Right cardiac atrium (tissue), 5 donors: Measurements from ENCODE around the gene MAP2K6. TPM values are rescaled to one million over a fixed set of nuclear protein-coding genes. Genes with fewer than 3 reads are reported as not detected.

Experiments
- ATAC-seq, 2 donors: fragments of 200-7000 bp; cut with Tn5 transposase; one replicate each; pipeline versions ENCODE4 v1.8.0 to v1.9.1; 2020; ENCODE audit warnings: moderate library complexity in 2 of 2, mild to moderate bottlenecking in 1 of 2
- DNase-seq, 3 donors: peaks; one replicate each; pipeline ENCODE4 v3.0.0-alpha.2; 2020
- H3K27ac ChIP-seq: one replicate; pipeline ENCODE4 v1.5.1; 2013; ENCODE audit warnings: mild to moderate bottlenecking, low read length, control low read depth, moderate library complexity
- H3K27me3 ChIP-seq: one replicate; pipeline ENCODE4 v1.6.1; 2013; ENCODE audit not compliant: control insufficient read depth, insufficient read depth
- H3K4me1 ChIP-seq: one replicate; pipeline ENCODE4 v1.6.1; 2013; ENCODE audit warnings: low read length; ENCODE audit not compliant: control insufficient read depth, insufficient read depth
- H3K4me3 ChIP-seq: one replicate; pipeline ENCODE4 v1.5.1; 2013; ENCODE audit warnings: low read length, control low read depth
- H3K9me3 ChIP-seq: one replicate; pipeline ENCODE4 v1.6.1; 2013; ENCODE audit warnings: low read length; ENCODE audit not compliant: control insufficient read depth
- WGBS: extraction: QIAGEN DNeasy Blood & Tissue Kit; methylation state at CpG from one replicate; pipeline ENCODE4 v1.1.7; 2013; 5-methylcytosine and 5-hydroxymethylcytosine counted together
- intact Hi-C, 4 donors: fragments of 100-400 bp; cut with DNase I; formaldehyde crosslinking; loops; one replicate each; pipeline versions ENCODE4 v1.11.0 to v1.14.0; 2022 to 2023
- polyA plus RNA-seq: library from polyadenylated mRNA; stranded (reverse); fragments of 200-250 nt; gene quantifications from one replicate; pipeline ENCODE4 v1.2.3, GENCODE V29; 2013
- total RNA-seq, 4 donors: library from RNA; stranded (reverse); fragmentation: NEBNext Ultra II Directional; extraction: Animal tissue kit (Norgen Biotek cat#: 25700); gene quantifications; one replicate each; pipeline ENCODE4 v1.2.1, GENCODE V29; 2021
- donor health status: healthy with polysubstance abuse.
- donor health status: DM: no; HTN: yes; CAD: no.
- donor health status: DM: no; HTN: no; CAD: no.
- donor health status: DM: no; HTN: yes; CAD: no; lungs with severe emphysema.
- donor health status: DM: yes; HTN: yes; CAD: no.

MAP2K6 gene
- total and polyA plus RNA-seq, 5 donors = 0.72 to 4.1 (median 2.5) TPM

DNA sequence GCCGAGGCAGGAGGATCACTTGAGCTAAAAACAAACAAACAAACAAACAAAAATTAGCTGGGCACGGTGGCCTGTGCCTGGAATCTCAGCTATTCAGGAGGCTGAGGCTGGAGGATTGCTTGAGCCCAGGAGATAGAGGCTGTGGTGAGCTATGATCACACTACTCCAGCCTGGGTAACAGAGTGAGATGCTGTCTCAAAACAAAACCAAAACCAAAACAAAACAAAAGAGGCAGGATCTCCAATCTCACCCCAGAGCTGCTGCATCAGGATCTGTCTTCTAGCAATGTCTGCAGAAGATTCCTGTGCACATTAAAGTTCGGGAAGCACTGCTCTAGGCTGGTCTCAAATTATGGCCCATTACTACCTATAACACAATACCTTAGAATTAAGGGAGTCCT is 43.1 kb downstream of the MAP2K6 start:
- no peak overlapping the region for H3K4me3 ChIP-seq
- DNase-seq (no peak), ATAC-seq (no peak)
- H3K27me3 ChIP-seq = no peaks in the 10 kb centered on the region
- intact Hi-C loops = no loop called here
- H3K4me1 ChIP-seq = peaks cover 2% of the 10 kb centered on the region
- WGBS = 87% methylated on average over 3 of the region's 3 CpGs
- H3K9me3 ChIP-seq = no peaks in the 10 kb centered on the region
- H3K27ac ChIP-seq = no peak overlapping the region

DNA sequence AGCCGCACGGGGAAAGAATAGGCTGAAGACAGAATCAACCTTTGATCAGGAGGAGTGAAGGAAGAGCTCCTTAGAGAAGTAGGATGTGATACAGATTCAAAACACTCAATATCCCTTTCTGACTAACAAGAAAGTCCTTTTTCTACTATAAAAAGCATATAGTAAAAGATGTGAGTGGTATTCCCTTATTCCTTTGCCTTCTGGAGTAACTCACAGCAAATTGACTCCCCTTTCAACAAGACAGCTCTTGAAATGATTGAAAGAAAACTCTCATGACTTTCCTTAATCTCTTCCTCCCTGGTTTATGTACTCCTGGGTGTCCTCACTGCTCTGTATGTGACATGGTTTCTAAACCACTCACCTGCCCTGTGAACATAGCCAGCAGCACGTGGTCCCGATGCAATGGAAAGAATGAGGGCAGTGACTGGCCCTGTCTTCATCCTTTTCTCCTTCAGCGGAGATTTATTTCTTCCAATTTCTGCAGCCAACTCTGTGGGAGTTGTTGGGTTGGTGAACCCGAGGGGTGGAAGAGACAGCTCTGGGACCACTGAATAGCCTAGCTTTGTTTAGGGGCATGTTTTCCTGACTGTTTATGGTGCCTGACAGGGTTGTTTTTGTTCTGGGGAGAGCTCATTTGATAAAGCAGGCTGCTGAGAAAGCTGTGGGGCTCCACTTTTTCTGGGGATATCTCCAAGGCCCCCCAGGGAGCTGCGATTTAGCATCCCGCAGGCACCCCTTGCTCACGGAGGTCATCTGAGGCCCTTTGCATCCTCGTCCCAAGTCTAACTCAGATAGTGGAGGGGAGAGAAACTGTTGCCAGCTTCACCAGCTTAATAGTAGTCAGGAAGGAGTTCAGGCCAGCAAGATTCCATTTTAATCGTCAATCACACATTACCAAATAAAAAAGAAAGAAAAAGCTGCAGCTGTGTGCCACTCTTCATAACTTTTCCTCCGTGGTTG is 46.7 kb downstream of the MAP2K6 start:
- DNase-seq (no peak), ATAC-seq (peak in 1 of 2 donors; percentile 47)
- intact Hi-C loops = no loop called here
- Histone ChIP-seq H3K4me1 (peaks cover 2% of the 10 kb centered on the region), H3K9me3 (no peaks in the 10 kb centered on the region), H3K4me3 (no peak overlapping the region), H3K27me3 (no peaks in the 10 kb centered on the region), H3K27ac (no peak overlapping the region)
- 58% methylated on average over 12 of the region's 12 CpGs for WGBS

DNA sequence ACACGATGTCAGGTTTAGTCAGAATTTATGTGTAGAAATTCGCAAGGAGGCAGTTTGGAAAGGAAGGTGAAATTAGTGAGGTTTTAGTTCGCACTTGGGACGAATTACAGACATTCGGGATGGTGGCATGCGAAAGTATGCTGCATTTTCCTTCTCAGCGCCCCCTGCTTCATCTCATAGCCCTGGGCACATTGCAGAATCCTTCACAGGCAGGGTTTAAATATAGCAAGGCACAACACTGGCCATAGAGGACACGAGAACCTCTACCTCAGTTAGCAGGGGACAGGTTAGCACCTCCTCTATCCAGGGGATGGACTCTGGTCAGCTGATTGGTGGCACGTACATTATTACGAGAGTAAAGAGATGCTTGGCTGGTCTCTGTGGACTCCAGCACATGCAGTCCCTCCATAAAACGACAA is 47.5 kb downstream of the MAP2K6 start:
- no peaks in the 10 kb centered on the region for H3K9me3 ChIP-seq
- intact Hi-C loops = no loop called here
- no peak overlapping the region for H3K4me3 ChIP-seq
- 80% methylated on average over 11 of the region's 11 CpGs for WGBS
- peaks cover 2% of the 10 kb centered on the region for H3K4me1 ChIP-seq
- H3K27ac ChIP-seq = no peak overlapping the region
- ATAC-seq (peak in 1 of 2 donors; percentile 29), DNase-seq (no peak)
- no peaks in the 10 kb centered on the region for H3K27me3 ChIP-seq

DNA sequence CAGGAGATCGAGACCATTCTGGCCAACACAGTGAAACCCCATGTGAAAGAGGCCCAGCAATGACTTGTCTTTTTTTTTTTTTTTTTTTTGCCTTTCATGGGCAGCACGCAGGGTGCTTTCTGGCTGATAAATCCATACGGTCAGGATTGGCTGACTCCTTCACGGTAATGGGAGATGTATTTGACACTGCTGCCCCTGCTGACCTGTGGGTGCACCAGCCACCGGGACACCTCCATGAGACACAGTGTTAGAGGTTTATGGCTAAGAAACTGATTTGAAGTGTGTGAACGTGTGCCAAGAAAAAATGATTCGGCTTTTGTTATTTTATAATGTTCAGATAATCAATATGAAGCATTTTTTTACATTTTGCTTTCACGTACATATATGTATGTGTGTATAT is 48.4 kb downstream of the MAP2K6 start:
- no peaks in the 10 kb centered on the region for H3K9me3 ChIP-seq
- ATAC-seq (no peak), DNase-seq (no peak)
- H3K27me3 ChIP-seq = no peaks in the 10 kb centered on the region
- 93% methylated on average over 8 of the region's 8 CpGs for WGBS
- no peak overlapping the region for H3K4me3 ChIP-seq
- intact Hi-C loops = no loop called here
- peaks cover 4% of the 10 kb centered on the region for H3K4me1 ChIP-seq
- no peak overlapping the region for H3K27ac ChIP-seq

DNA sequence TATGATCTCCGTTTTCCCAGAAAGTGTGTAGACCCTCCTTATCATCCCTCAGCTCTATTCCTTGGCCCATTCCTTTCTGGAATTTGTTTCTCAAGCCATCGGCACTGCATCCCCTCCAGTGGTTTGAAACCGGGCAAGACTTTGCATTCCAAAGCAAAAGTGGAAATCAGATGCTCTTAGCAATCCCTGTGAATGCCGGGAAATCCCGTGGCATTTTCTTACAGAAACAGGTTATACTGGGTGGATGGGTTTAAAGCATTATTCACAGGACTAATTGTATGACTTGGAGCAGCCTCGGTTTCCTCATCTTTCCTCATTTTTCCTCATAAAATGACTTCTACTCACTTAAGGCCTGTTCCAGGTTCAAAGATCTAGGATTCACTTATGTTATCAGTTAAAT is 52.0 kb downstream of the MAP2K6 start:
- H3K27me3 ChIP-seq = no peaks in the 10 kb centered on the region
- intact Hi-C loops = no loop called here
- H3K4me1 ChIP-seq = peaks cover 2% of the 10 kb centered on the region
- no peak overlapping the region for H3K4me3 ChIP-seq
- ATAC-seq (no peak), DNase-seq (no peak)
- 75% methylated on average over 6 of the region's 6 CpGs for WGBS
- H3K27ac ChIP-seq = no peak overlapping the region
- H3K9me3 ChIP-seq = no peaks in the 10 kb centered on the region

DNA sequence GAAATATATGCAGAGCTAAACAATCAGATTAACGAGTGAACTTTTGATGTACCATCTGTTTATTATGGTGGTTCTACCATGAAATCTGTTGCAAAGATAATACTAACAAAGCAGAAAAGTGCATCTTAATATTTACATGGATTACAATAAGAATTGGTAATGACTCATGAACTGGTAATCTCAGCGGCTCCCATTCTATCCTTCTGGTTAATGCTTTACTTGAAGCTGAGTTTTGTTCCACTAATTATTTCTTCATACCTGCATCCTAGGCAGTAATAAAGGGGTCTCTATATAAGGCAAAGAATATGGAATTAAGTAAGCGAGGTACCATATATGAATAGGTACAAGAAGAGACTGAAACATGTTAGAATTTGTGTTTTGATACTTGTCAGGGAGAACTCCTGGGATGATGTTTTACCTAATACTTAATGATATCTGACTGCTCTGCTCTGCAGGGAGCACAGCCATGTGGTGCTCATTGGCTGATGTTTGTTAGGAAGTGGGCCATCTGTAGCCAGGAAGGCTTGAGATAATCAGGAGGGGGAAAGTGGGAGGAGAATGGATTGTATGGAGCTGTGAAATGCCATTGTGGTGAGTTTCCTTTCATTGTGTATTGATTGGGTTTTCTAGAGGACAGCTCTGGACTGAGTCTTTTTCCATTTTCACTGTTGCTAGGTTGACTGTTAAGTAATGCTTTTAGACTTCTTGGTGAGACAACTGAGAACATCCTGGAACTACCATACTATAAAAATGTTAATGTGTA is 52.6 kb downstream of the MAP2K6 start:
- DNase-seq (no peak), ATAC-seq (peak; percentile 57 to 75)
- Histone ChIP-seq H3K27me3 (no peaks in the 10 kb centered on the region), H3K27ac (no peak overlapping the region), H3K4me1 (peaks cover 2% of the 10 kb centered on the region), H3K9me3 (no peaks in the 10 kb centered on the region), H3K4me3 (no peak overlapping the region)
- intact Hi-C loops = no loop called here
- WGBS = 87% methylated on average over 3 of the region's 3 CpGs

DNA sequence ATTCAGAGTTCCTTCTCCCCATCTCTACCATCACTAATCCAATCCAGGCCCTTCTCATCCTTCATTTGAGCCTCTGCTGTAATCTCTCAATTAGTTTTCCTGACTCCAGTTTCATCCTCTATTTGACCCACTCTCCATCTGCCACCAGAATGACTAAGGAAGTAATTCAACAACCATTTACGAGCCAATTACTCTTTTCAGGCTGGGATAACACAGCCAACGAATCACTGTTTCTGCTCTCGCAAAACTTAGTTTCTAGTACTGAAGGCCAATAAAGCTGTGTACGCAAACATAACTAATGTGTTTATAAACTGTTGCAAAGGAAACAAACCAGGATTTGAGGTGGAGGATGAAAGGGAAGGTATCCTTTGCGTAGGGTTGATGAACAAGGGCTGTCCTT is 53.7 kb downstream of the MAP2K6 start:
- H3K9me3 ChIP-seq = no peaks in the 10 kb centered on the region
- 85% methylated on average over 5 of the region's 5 CpGs for WGBS
- intact Hi-C loops = no loop called here
- H3K27ac ChIP-seq = no peak overlapping the region
- ATAC-seq = no peak
- no peaks in the 10 kb centered on the region for H3K27me3 ChIP-seq
- DNase-seq = no peak
- H3K4me1 ChIP-seq = peaks cover 2% of the 10 kb centered on the region
- no peak overlapping the region for H3K4me3 ChIP-seq

DNA sequence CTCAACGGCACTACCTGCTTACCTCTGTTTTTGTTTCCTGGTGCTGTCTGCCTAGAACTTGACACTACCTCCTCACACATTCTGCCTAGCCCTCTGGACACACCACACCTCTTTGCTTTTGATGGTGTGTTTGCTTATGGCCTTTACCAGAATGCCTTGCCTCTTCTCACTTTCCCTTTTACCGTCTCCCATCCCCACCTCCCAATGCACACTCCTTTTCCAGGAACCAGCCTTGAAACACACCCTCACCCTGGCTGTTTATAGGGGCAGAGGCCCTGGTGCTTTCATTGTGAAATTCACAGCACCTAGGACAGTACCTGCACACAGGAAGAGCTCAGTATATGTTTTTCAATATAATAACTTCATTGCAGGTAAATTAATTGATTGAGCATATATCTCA is 56.2 kb downstream of the MAP2K6 start:
- no peak overlapping the region for H3K4me3 ChIP-seq
- no peak overlapping the region for H3K27ac ChIP-seq
- no peaks in the 10 kb centered on the region for H3K27me3 ChIP-seq
- no peaks in the 10 kb centered on the region for H3K9me3 ChIP-seq
- ATAC-seq (no peak), DNase-seq (no peak)
- intact Hi-C loops = no loop called here
- 98% methylated on average over 2 of the region's 2 CpGs for WGBS
- peaks cover 2% of the 10 kb centered on the region for H3K4me1 ChIP-seq

DNA sequence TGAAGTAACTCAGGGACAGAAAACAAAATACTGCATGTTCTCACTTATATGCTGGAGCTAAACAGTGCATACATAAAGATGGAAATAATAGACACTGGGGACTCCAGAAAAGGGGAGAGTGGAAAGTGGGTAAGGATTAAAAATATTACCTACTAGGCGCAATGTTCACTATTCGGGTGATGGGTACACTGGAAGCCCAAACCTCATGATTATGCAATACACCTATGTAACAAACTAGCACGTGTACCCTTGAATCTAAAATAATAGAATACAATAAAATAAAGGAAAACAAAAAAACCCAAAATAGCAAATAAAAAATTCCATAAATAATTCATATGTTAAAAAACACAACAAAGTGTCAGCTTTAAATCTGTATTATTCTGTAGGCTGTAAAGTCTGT is 56.9 kb downstream of the MAP2K6 start:
- WGBS = 95% methylated on average over 3 of the region's 3 CpGs
- no peak for DNase-seq
- intact Hi-C loops = no loop called here
- ATAC-seq = no peak
- Histone ChIP-seq H3K9me3 (no peaks in the 10 kb centered on the region), H3K4me3 (no peak overlapping the region), H3K27me3 (no peaks in the 10 kb centered on the region), H3K4me1 (peaks cover 2% of the 10 kb centered on the region), H3K27ac (no peak overlapping the region)

DNA sequence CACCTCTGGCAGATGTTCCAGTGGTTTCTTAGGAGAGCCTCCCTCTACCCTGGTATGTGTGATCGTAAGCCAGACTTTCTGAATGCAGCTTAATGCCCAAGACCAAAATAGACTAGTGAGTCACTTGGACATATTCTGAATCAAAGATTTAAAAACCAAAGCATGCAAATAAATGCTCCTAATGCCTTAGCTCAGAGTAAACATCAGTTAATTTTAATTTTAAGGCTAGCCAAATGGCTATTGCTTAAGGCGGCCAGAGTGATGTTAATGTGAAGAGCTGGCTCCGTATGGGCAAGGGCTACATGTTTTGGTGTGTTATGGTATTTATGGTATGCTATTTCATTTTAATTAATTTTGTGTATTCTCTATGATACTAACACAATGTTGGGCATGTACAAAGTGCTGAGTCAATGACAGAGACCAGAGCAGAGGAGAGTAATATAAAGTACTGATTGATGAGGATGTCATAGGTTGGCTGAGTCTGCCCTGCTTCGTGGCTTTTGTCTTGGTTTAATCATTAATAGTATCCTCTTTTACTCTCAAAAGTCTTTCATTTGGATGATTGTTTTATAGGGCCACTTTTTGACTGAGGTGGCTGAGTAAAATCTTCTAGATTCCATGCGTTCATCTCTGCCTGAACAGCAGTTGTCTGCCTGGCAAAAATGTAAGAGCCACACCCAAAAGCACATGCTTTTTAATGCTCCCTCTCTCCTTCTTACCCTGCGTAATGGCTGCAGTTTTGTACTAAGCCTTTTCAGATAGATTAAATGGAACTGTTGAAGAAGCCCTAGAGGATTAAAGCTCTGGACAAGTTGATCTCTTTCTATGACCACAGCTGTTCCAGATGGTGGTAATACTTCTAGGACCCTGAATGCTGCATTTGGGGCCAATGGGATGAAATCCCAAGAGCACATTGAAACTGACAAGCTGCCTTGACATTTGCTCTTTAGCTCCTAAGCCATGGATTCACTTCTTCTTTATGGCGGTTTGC is 59.6 kb downstream of the MAP2K6 start:
- H3K4me3 ChIP-seq = no peak overlapping the region
- peak; percentile 46 to 50 for ATAC-seq

More for the DNA sequence above, 59.6 kb downstream of the MAP2K6 start:
- no peak for DNase-seq
- no peaks in the 10 kb centered on the region for H3K4me1 ChIP-seq
- H3K9me3 ChIP-seq = no peaks in the 10 kb centered on the region
- peak overlapping the region; percentile 54 for H3K27ac ChIP-seq
- intact Hi-C loops = no loop called here
- no peaks in the 10 kb centered on the region for H3K27me3 ChIP-seq
- WGBS = 76% methylated on average over 7 of the region's 7 CpGs
